CD4-positive, alpha-beta T cell treated with Interleukin-21 for 1 hour (primary cell): Measurements from ENCODE around the gene B3GALT6.
A peak's percentile ranks its signal among the peaks of the same experiment; 100 is the strongest.

Source experiments
- DNase-seq: peaks from one replicate; pipeline ENCODE4 v3.0.0-alpha.2; 2020

Gene B3GALT6

GRCh38 chr1:1267488-1268283, 35.6 kb downstream of the B3GALT6 start:
- DNase-seq = no peak

- no peak for DNase-seq
Measured at GRCh38 chr1:1268284-1268682, 36.2 kb downstream of the B3GALT6 start.

- DNase-seq = no peak
Measured at GRCh38 chr1:1270813-1271212, 38.8 kb downstream of the B3GALT6 start.

GRCh38 chr1:1272341-1273208, 40.5 kb downstream of the B3GALT6 start:
- no peak for DNase-seq

- DNase-seq = no peak
Measured at GRCh38 chr1:1273209-1273511, 41.1 kb downstream of the B3GALT6 start.

GRCh38 chr1:1273512-1274298, 41.7 kb downstream of the B3GALT6 start, which contains the start of gene UBE2J2:
TSS of gene UBE2J2 (minus strand) at chr1:1273854. CDS start at chr1:1267992, 5,862 bp downstream.
- DNase-seq = peak; percentile 93

- DNase-seq = no peak
Measured at GRCh38 chr1:1274299-1274930, 42.4 kb downstream of the B3GALT6 start.

- DNase-seq = no peak
Measured at GRCh38 chr1:1274931-1275431, 42.9 kb downstream of the B3GALT6 start.

GRCh38 chr1:1275836-1276235, 43.8 kb downstream of the B3GALT6 start:
- DNase-seq = no peak

GRCh38 chr1:1278620-1279019, 46.6 kb downstream of the B3GALT6 start:
- no peak for DNase-seq

- DNase-seq = no peak
Measured at GRCh38 chr1:1279028-1279427, 47.0 kb downstream of the B3GALT6 start.

- DNase-seq = no peak
Measured at GRCh38 chr1:1280782-1281481, 48.9 kb downstream of the B3GALT6 start.

- no peak for DNase-seq
Measured at GRCh38 chr1:1281533-1282321, 49.7 kb downstream of the B3GALT6 start.

- no peak for DNase-seq
Measured at GRCh38 chr1:1282998-1283397, 51.0 kb downstream of the B3GALT6 start.

GRCh38 chr1:1283821-1284220, 51.8 kb downstream of the B3GALT6 start:
- no peak for DNase-seq
